ENCODE measurements around the gene TMEM266.

The TMEM266 gene

GRCh38 chr15:76209942-76210341, 150.2 kb downstream of the TMEM266 start:
- no peak overlapping the region for H3K27ac ChIP-seq (ENCODE audit: low read length)
- H3K4me1 ChIP-seq (ENCODE audit: control insufficient read depth in 1 of 2, insufficient read depth in 2 of 2, low read length in 2 of 2) = no peaks in the 10 kb centered on the region
- H3K4me3 ChIP-seq (ENCODE audit: low read depth in 1 of 2, low read length in 2 of 2) = no peak overlapping the region
- H3K27me3 ChIP-seq (ENCODE audit: low read depth, low read length) = no peaks in the 10 kb centered on the region
- H3K36me3 ChIP-seq (ENCODE audit: control insufficient read depth in 1 of 2, insufficient read depth in 2 of 2, low read length in 2 of 2) = peaks cover 33 to 57% of the 10 kb centered on the region in 2 donors
- no peaks in the 10 kb centered on the region for H3K9me3 ChIP-seq (ENCODE audit: control insufficient read depth in 1 of 2, low read length in 2 of 2)

GRCh38 chr15:76215634-76216033, 155.8 kb downstream of the TMEM266 start:
- H3K27ac ChIP-seq (ENCODE audit: low read length) = no peak overlapping the region
- H3K27me3 ChIP-seq (ENCODE audit: low read depth, low read length) = no peaks in the 10 kb centered on the region
- H3K4me3 ChIP-seq (ENCODE audit: low read depth in 1 of 2, low read length in 2 of 2) = no peak overlapping the region
- peaks cover 0 to 5% of the 10 kb centered on the region in 2 donors for H3K4me1 ChIP-seq (ENCODE audit: control insufficient read depth in 1 of 2, insufficient read depth in 2 of 2, low read length in 2 of 2)
- peaks cover 32 to 53% of the 10 kb centered on the region in 2 donors for H3K36me3 ChIP-seq (ENCODE audit: control insufficient read depth in 1 of 2, insufficient read depth in 2 of 2, low read length in 2 of 2)
- H3K9me3 ChIP-seq (ENCODE audit: control insufficient read depth in 1 of 2, low read length in 2 of 2) = no peaks in the 10 kb centered on the region

GRCh38 chr15:76217029-76217881, 157.5 kb downstream of the TMEM266 start:
- Histone ChIP-seq H3K27me3 (ENCODE audit: low read depth, low read length) (no peaks in the 10 kb centered on the region), H3K9me3 (ENCODE audit: control insufficient read depth in 1 of 2, low read length in 2 of 2) (no peaks in the 10 kb centered on the region), H3K4me3 (ENCODE audit: low read depth in 1 of 2, low read length in 2 of 2) (no peak overlapping the region), H3K36me3 (ENCODE audit: control insufficient read depth in 1 of 2, insufficient read depth in 2 of 2, low read length in 2 of 2) (peaks cover 22 to 39% of the 10 kb centered on the region in 2 donors), H3K27ac (ENCODE audit: low read length) (no peak overlapping the region), H3K4me1 (ENCODE audit: control insufficient read depth in 1 of 2, insufficient read depth in 2 of 2, low read length in 2 of 2) (peaks cover 0 to 5% of the 10 kb centered on the region in 2 donors)

- Histone ChIP-seq H3K4me3 (ENCODE audit: low read depth in 1 of 2, low read length in 2 of 2) (no peak overlapping the region), H3K27ac (ENCODE audit: low read length) (no peak overlapping the region), H3K4me1 (ENCODE audit: control insufficient read depth in 1 of 2, insufficient read depth in 2 of 2, low read length in 2 of 2) (peaks cover 0 to 5% of the 10 kb centered on the region in 2 donors), H3K9me3 (ENCODE audit: control insufficient read depth in 1 of 2, low read length in 2 of 2) (no peaks in the 10 kb centered on the region), H3K36me3 (ENCODE audit: control insufficient read depth in 1 of 2, insufficient read depth in 2 of 2, low read length in 2 of 2) (peaks cover 22 to 35% of the 10 kb centered on the region in 2 donors), H3K27me3 (ENCODE audit: low read depth, low read length) (no peaks in the 10 kb centered on the region)
Measured at GRCh38 chr15:76217882-76218217, 158.1 kb downstream of the TMEM266 start.

- H3K27ac ChIP-seq (ENCODE audit: low read length) = no peak overlapping the region
- no peak overlapping the region for H3K4me3 ChIP-seq (ENCODE audit: low read depth in 1 of 2, low read length in 2 of 2)
- H3K36me3 ChIP-seq (ENCODE audit: control insufficient read depth in 1 of 2, insufficient read depth in 2 of 2, low read length in 2 of 2) = peaks cover 23 to 34% of the 10 kb centered on the region in 2 donors
- no peaks in the 10 kb centered on the region for H3K9me3 ChIP-seq (ENCODE audit: control insufficient read depth in 1 of 2, low read length in 2 of 2)
- peaks cover 0 to 5% of the 10 kb centered on the region in 2 donors for H3K4me1 ChIP-seq (ENCODE audit: control insufficient read depth in 1 of 2, insufficient read depth in 2 of 2, low read length in 2 of 2)
- no peaks in the 10 kb centered on the region for H3K27me3 ChIP-seq (ENCODE audit: low read depth, low read length)
Measured at GRCh38 chr15:76221085-76221767, 161.4 kb downstream of the TMEM266 start.

- no peak overlapping the region for H3K27ac ChIP-seq (ENCODE audit: low read length)
- no peaks in the 10 kb centered on the region for H3K9me3 ChIP-seq (ENCODE audit: control insufficient read depth in 1 of 2, low read length in 2 of 2)
- H3K4me3 ChIP-seq (ENCODE audit: low read depth in 1 of 2, low read length in 2 of 2) = no peak overlapping the region
Measured at GRCh38 chr15:76222159-76222558, 162.4 kb downstream of the TMEM266 start.

GRCh38 chr15:76223521-76223920, 163.7 kb downstream of the TMEM266 start:
- Histone ChIP-seq H3K9me3 (ENCODE audit: control insufficient read depth in 1 of 2, low read length in 2 of 2) (no peaks in the 10 kb centered on the region), H3K36me3 (ENCODE audit: control insufficient read depth in 1 of 2, insufficient read depth in 2 of 2, low read length in 2 of 2) (peaks cover 23 to 37% of the 10 kb centered on the region in 2 donors), H3K4me3 (ENCODE audit: low read depth in 1 of 2, low read length in 2 of 2) (no peak overlapping the region), H3K27ac (ENCODE audit: low read length) (no peak overlapping the region), H3K27me3 (ENCODE audit: low read depth, low read length) (no peaks in the 10 kb centered on the region), H3K4me1 (ENCODE audit: control insufficient read depth in 1 of 2, insufficient read depth in 2 of 2, low read length in 2 of 2) (no peaks in the 10 kb centered on the region)

More at GRCh38 chr15:76222159-76222558, 162.4 kb downstream of the TMEM266 start:
- H3K36me3 ChIP-seq (ENCODE audit: control insufficient read depth in 1 of 2, insufficient read depth in 2 of 2, low read length in 2 of 2) = peaks cover 23 to 34% of the 10 kb centered on the region in 2 donors
- peaks cover 0 to 5% of the 10 kb centered on the region in 2 donors for H3K4me1 ChIP-seq (ENCODE audit: control insufficient read depth in 1 of 2, insufficient read depth in 2 of 2, low read length in 2 of 2)
- H3K27me3 ChIP-seq (ENCODE audit: low read depth, low read length) = no peaks in the 10 kb centered on the region

- no peak overlapping the region for H3K27ac ChIP-seq (ENCODE audit: low read length)
- H3K27me3 ChIP-seq (ENCODE audit: low read depth, low read length) = no peaks in the 10 kb centered on the region
- H3K4me3 ChIP-seq (ENCODE audit: low read depth in 1 of 2, low read length in 2 of 2) = no peak overlapping the region
- H3K9me3 ChIP-seq (ENCODE audit: control insufficient read depth in 1 of 2, low read length in 2 of 2) = no peaks in the 10 kb centered on the region
- H3K36me3 ChIP-seq (ENCODE audit: control insufficient read depth in 1 of 2, insufficient read depth in 2 of 2, low read length in 2 of 2) = peaks cover 19 to 24% of the 10 kb centered on the region in 2 donors
- no peaks in the 10 kb centered on the region for H3K4me1 ChIP-seq (ENCODE audit: control insufficient read depth in 1 of 2, insufficient read depth in 2 of 2, low read length in 2 of 2)
Measured at GRCh38 chr15:76229266-76229665, 169.5 kb downstream of the TMEM266 start.

GRCh38 chr15:76233921-76234320, 174.1 kb downstream of the TMEM266 start:
- H3K9me3 ChIP-seq (ENCODE audit: control insufficient read depth in 1 of 2, low read length in 2 of 2) = no peaks in the 10 kb centered on the region
- H3K4me3 ChIP-seq (ENCODE audit: low read depth in 1 of 2, low read length in 2 of 2) = no peak overlapping the region
- no peak overlapping the region for H3K27ac ChIP-seq (ENCODE audit: low read length)
- H3K36me3 ChIP-seq (ENCODE audit: control insufficient read depth in 1 of 2, insufficient read depth in 2 of 2, low read length in 2 of 2) = peaks cover 6% of the 10 kb centered on the region in 2 donors
- H3K4me1 ChIP-seq (ENCODE audit: control insufficient read depth in 1 of 2, insufficient read depth in 2 of 2, low read length in 2 of 2) = no peaks in the 10 kb centered on the region
- no peaks in the 10 kb centered on the region for H3K27me3 ChIP-seq (ENCODE audit: low read depth, low read length)

- peaks cover 6% of the 10 kb centered on the region in 2 donors for H3K36me3 ChIP-seq (ENCODE audit: control insufficient read depth in 1 of 2, insufficient read depth in 2 of 2, low read length in 2 of 2)
- no peak overlapping the region for H3K27ac ChIP-seq (ENCODE audit: low read length)
- no peaks in the 10 kb centered on the region for H3K27me3 ChIP-seq (ENCODE audit: low read depth, low read length)
- no peak overlapping the region for H3K4me3 ChIP-seq (ENCODE audit: low read depth in 1 of 2, low read length in 2 of 2)
- H3K4me1 ChIP-seq (ENCODE audit: control insufficient read depth in 1 of 2, insufficient read depth in 2 of 2, low read length in 2 of 2) = no peaks in the 10 kb centered on the region
- no peaks in the 10 kb centered on the region for H3K9me3 ChIP-seq (ENCODE audit: control insufficient read depth in 1 of 2, low read length in 2 of 2)
Measured at GRCh38 chr15:76234337-76234889, 174.6 kb downstream of the TMEM266 start.

- no peak overlapping the region for H3K27ac ChIP-seq (ENCODE audit: low read length)
- H3K27me3 ChIP-seq (ENCODE audit: low read depth, low read length) = no peaks in the 10 kb centered on the region
- peaks cover 6% of the 10 kb centered on the region in 2 donors for H3K36me3 ChIP-seq (ENCODE audit: control insufficient read depth in 1 of 2, insufficient read depth in 2 of 2, low read length in 2 of 2)
- no peak overlapping the region for H3K4me3 ChIP-seq (ENCODE audit: low read depth in 1 of 2, low read length in 2 of 2)
- H3K4me1 ChIP-seq (ENCODE audit: control insufficient read depth in 1 of 2, insufficient read depth in 2 of 2, low read length in 2 of 2) = no peaks in the 10 kb centered on the region
- no peaks in the 10 kb centered on the region for H3K9me3 ChIP-seq (ENCODE audit: control insufficient read depth in 1 of 2, low read length in 2 of 2)
Measured at GRCh38 chr15:76235186-76235826, 175.5 kb downstream of the TMEM266 start.

Measured in muscle layer of duodenum (tissue), 2 donors.